Breast epithelium (tissue), 4 donors: Measurements from ENCODE around the gene ZNF48. TPM values are rescaled to one million over a fixed set of nuclear protein-coding genes. Genes with fewer than 3 reads are reported as not detected.

Experiments
- DNase-seq, 2 donors: peaks; one replicate each; pipeline ENCODE4 v3.0.0-alpha.2; 2019; ENCODE audit warnings: low spot score in 2 of 2
- H3K27ac ChIP-seq, 2 donors: fragments of 200-600 bp; sonication (generic) in 1 of 2; one replicate each; pipeline ENCODE4 v1.5.1; 2016 to 2019; ENCODE audit warnings: mild to moderate bottlenecking in 1 of 2
- H3K27me3 ChIP-seq, 2 donors: fragments of 200-600 bp; sonication (generic) in 1 of 2; one replicate each; pipeline versions ENCODE4 v1.5.1 to v1.6.0; 2017 to 2019; ENCODE audit warnings: control low read depth in 1 of 2, mild to moderate bottlenecking in 1 of 2
- H3K36me3 ChIP-seq: fragments of 200-600 bp; one replicate; pipeline ENCODE4 v1.5.1; 2019
- H3K4me1 ChIP-seq, 2 donors: fragments of 200-600 bp; sonication (generic); one replicate each; pipeline ENCODE4 v1.5.1; 2016 to 2019; ENCODE audit warnings: control low read depth in 1 of 2
- H3K4me3 ChIP-seq, 3 donors: fragments of 200-600 bp; sonication (generic); 1 replicate in 2 of 3; 2 replicates in 1 of 3; pipeline ENCODE4 v1.5.1; 2016 to 2019; ENCODE audit warnings: mild to moderate bottlenecking in 3 of 3, moderate library complexity in 2 of 3
- H3K9me3 ChIP-seq, 2 donors: fragments of 200-600 bp; sonication (generic) in 1 of 2; one replicate each; pipeline ENCODE4 v1.5.1; 2016 to 2019; ENCODE audit warnings: control low read depth in 1 of 2
- CTCF ChIP-seq, 3 donors: fragments of 450-650 bp; IDR thresholded peaks; one replicate each; pipeline ENCODE4 v1.5.1; 2016 to 2017; ENCODE audit warnings: antibody characterized with exemption in 3 of 3, mild to moderate bottlenecking in 3 of 3, moderate library complexity in 3 of 3
- POLR2A ChIP-seq: fragments of 450-650 bp; IDR thresholded peaks from one replicate; pipeline ENCODE4 v1.6.1; 2016; ENCODE audit warnings: antibody characterized with exemption, mild to moderate bottlenecking, moderate library complexity
- POLR2AphosphoS5 ChIP-seq, 3 donors: sonication (generic); formaldehyde crosslinking; IDR thresholded peaks; one replicate each; pipeline ENCODE4 v1.6.1; 2017; ENCODE audit warnings: antibody characterized with exemption in 3 of 3
- intact Hi-C: fragments of 100-400 bp; cut with DNase I; formaldehyde crosslinking; loops from one replicate; pipeline ENCODE4 v1.15.1; 2023; ENCODE audit warnings: low total_unique reads
- total RNA-seq, 3 donors: library from RNA; depleted of rRNA; stranded (reverse); fragments of >200 nt; gene quantifications; one replicate each; pipeline ENCODE4 v1.1.0, GENCODE V29; 2016

Gene ZNF48
- total RNA-seq, 3 donors from 2014 or later: 4.8 to 9.5 (median 6.2) TPM

DNA sequence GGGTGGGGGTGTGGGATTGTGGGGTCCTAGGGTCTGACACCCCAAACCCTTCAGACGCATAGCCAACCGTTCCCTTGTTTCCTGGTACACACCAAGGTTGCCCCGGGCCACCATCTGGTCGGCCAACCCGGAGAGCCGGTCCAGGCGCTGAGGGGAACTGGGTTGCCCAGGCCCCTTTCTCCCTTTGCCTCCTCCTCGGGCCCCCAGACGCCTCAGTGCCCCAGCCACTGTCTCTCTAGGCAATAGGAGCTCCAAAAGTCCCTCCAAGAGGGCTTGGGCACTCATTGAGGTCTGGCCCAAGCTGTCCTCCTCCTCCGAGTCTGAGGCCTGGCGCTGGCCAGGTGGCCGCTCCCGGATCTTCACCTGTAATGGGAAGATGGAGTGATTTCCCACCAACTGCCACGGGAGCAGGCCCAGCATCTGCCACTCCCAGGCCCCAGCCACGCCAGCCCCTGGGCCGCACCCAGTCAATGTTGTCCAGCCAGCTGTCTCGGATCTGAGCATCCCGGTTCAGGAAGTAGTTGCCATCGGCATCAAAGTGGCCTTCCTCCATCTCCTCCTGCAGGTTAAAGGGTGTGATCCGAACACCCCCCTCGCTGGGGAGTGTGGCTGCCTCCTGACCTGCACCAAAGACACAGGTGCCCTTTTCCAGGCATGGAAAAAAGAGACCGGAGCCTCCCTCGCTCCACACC, 41.6 kb upstream of the ZNF48 start:
- H3K36me3 ChIP-seq: peaks cover 3% of the 10 kb centered on the region
- H3K27me3 ChIP-seq: no peaks in the 10 kb centered on the region
- H3K4me1 ChIP-seq: peaks cover 5 to 24% of the 10 kb centered on the region in 2 donors
- TF ChIP-seq POLR2AphosphoS5 (IDR thresholded peaks at IDR 0.05): no peak
- no peak for TF ChIP-seq CTCF (IDR thresholded peaks at IDR 0.05)
- no peak for TF ChIP-seq POLR2A
- no peaks in the 10 kb centered on the region for H3K9me3 ChIP-seq
- peak in 1 of 2 donors; percentile 49 for DNase-seq
- intact Hi-C loops: no loop called here
- peak overlapping the region in 2 of 3 donors; percentile 76 to 83 for H3K4me3 ChIP-seq
- peak overlapping the region; percentile 98 for H3K27ac ChIP-seq

DNA sequence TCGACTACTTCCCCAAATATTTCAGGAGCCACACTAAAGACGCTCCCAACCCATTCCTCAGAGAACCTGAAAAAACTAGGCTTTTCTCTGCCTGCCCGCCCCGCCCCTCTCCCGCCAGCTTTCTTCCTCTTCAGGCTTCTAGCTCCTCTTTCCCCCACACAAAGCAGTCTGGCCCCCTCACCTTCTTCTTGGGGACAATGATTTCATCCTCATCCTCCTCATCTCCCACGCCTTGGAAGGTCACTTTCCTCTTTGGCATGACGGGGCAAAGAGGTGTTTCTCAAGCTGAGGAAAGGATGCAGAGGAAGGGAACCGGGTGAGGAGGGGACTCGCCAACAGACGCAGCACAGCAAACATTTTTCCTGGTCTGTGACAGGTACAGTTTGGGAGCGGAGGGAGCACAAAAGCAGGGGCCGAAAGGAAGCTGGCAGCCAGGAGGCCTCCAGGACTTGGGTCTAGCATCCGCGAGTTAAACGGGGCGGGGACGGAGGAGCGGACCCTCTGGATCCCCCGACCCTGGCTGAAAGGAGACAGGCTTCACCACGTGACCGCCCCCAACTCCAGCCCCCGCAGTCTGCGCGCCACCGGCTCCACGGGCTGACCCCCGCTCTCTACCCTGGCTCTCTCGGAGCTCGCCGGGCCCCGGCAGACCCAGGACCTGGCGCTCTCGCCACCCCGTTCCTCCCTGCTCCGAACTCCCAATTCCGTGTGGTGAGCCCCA, 40.6 kb upstream of the ZNF48 start:
- peak in 1 of 2 donors; percentile 36 for DNase-seq
- Histone ChIP-seq H3K27ac (peak overlapping the region; percentile 98), H3K4me1 (peaks cover 5 to 24% of the 10 kb centered on the region in 2 donors), H3K27me3 (no peaks in the 10 kb centered on the region), H3K9me3 (no peaks in the 10 kb centered on the region), H3K4me3 (peak overlapping the region; percentile 76 to 83 (median 81)), H3K36me3 (peaks cover 4% of the 10 kb centered on the region)
- intact Hi-C loops: no loop called here
- TF ChIP-seq CTCF (IDR thresholded peaks at IDR 0.05): no peak
- no peak for TF ChIP-seq POLR2A
- TF ChIP-seq POLR2AphosphoS5 (IDR thresholded peaks at IDR 0.05): no peak

DNA sequence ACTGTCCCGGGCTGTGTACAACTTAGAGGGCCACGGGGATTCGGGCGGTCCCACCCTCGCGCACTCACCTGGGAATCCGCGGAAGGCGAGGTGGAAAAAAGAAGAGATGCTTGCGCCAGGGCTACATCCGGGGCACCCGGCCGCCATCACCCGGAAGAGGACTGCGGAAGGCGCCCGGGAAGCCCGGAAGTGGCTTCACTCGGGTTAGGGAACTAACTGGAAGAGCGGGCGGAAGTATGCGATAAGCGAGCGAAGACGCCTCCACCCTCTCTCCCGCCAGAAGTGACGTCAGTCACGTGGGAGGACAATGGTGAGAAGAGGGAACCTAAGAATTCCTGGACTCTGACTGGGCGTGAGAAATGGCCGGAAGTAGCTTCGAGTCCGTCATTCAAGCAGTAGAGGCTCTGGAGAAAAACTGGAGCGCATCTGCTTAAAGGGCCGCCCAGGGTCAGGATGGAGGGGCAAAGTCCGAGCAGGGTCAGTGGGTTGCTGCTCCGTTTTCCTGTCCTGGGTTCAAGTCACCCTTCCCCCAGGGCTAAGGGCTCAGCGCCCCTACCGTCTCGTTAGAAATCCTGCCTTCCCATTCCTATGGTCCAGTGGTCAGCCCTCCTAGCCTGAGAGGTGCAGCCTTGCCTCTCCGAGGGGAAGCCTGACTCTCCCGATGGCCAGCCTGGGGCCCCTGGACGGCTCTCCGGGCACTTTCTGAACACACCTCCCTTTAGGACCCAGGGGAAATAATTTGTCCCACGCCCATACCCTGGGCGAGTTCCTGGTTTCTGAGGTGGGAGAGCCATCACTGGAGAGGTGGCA, 39.9 kb upstream of the ZNF48 start, which contains the start of gene CD2BP2:
TSS of gene CD2BP2 (minus strand) at position 165 of the 810 bp plus-strand sequence. CDS start 627 bp downstream, outside the sequence.
- Histone ChIP-seq H3K4me1 (peaks cover 5 to 24% of the 10 kb centered on the region in 2 donors), H3K27ac (peak within 1 kb of the TSS; percentile 98), H3K4me3 (peak within 1 kb of the TSS; percentile 76 to 83 (median 81)), H3K36me3 (peaks cover 4% of the 10 kb centered on the region), H3K9me3 (no peaks in the 10 kb centered on the region), H3K27me3 (no peaks in the 10 kb centered on the region)
- peak; percentile 96 to 98 for DNase-seq
- TF ChIP-seq POLR2AphosphoS5 (IDR thresholded peaks at IDR 0.05): peak; percentile 93 to 97 (median 94)
- TF ChIP-seq CTCF (IDR thresholded peaks at IDR 0.05): peak in 1 of 3 donors; percentile 15
- TF ChIP-seq POLR2A: no peak
- intact Hi-C loops: no loop called here

DNA sequence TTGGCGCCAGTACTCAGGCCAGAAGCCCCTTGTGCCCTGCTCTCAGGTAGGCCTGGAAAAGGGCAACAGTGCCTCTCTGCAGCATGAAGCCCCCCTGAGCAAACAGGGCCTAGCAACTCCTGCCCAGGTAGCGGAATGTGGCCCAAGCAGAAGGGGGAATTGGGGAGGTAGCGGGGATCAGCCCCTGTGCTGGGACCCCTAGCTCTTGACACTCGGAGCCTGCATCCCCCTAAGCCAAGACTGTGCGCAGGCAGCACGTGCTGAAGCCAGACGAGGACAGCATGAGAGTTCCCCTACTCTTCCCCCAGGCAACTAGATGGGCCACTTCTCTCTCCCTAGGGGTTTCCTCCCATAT, 39.3 kb upstream of the ZNF48 start:
- no peaks in the 10 kb centered on the region for H3K27me3 ChIP-seq
- peaks cover 4% of the 10 kb centered on the region for H3K36me3 ChIP-seq
- DNase-seq: no peak
- H3K9me3 ChIP-seq: no peaks in the 10 kb centered on the region
- H3K27ac ChIP-seq: peak overlapping the region; percentile 98
- H3K4me3 ChIP-seq: peak overlapping the region; percentile 76 to 83 (median 81)
- no peak for TF ChIP-seq POLR2A
- intact Hi-C loops: no loop called here
- peaks cover 5 to 24% of the 10 kb centered on the region in 2 donors for H3K4me1 ChIP-seq

DNA sequence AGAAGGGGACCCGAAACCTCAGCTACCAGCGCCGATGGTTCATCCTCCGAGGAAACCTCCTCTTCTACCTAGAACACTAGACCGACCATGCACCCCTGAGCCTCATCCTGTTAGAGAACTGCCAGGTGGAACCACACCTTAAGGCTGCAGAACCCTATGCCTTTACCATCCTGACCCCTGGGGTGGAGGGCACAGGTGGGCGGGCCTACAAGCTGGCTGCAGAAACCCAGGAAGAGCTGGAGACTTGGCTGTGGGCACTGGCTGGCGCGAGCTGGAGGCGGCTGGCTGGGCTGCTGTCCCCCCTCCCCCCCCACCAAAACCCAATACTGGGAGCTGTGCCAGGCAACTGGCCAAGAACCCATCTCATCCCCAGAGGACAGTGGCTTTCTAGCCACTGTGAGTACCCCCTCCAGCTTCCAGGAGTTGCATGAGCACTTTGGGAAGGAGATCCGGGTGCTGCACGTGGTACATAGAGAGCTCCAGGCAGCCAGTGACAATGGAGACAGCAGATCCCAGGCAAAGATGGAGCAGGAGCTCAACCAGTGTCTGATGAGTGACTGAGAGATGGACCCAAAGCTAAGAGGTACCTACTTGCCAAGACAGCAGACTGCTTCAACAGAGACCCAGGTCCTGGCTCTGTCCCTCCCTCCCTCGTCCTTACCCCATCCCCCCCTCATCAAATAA, 38.7 kb upstream of the ZNF48 start:
- Histone ChIP-seq H3K9me3 (no peaks in the 10 kb centered on the region), H3K36me3 (peaks cover 4% of the 10 kb centered on the region), H3K4me3 (peak overlapping the region; percentile 76 to 83 (median 81)), H3K4me1 (peaks cover 5 to 24% of the 10 kb centered on the region in 2 donors), H3K27me3 (no peaks in the 10 kb centered on the region), H3K27ac (peak overlapping the region; percentile 98)
- intact Hi-C loops: no loop called here
- TF ChIP-seq POLR2AphosphoS5 (IDR thresholded peaks at IDR 0.05) (no peak), CTCF (IDR thresholded peaks at IDR 0.05) (no peak), POLR2A (no peak)
- no peak for DNase-seq
